Iris pigment epithelial cell (primary cell): ENCODE data around the gene NAT9.

ENCODE experiments used
- DNase-seq: peaks from one replicate; pipeline ENCODE4 v3.0.0-alpha.2; 2011; ENCODE audit warnings: low read depth

Gene NAT9

GRCh38 chr17:74805591-74805991 lies 29.4 kb upstream of the NAT9 start:
- DNase-seq: no peak

- DNase-seq: no peak
These were observed 28.5 kb upstream of the NAT9 start for GRCh38 chr17:74804683-74805082.

GRCh38 chr17:74803971-74804370 lies 27.8 kb upstream of the NAT9 start:
- no peak for DNase-seq

GRCh38 chr17:74803388-74803930 lies 27.3 kb upstream of the NAT9 start:
- DNase-seq: no peak

- no peak for DNase-seq
These were observed 25.8 kb upstream of the NAT9 start for GRCh38 chr17:74801896-74802295.

- DNase-seq: no peak
These were observed 24.4 kb upstream of the NAT9 start for GRCh38 chr17:74800531-74800930.

- DNase-seq: no peak
These were observed 23.0 kb upstream of the NAT9 start for GRCh38 chr17:74799097-74799496.

- DNase-seq: peak; percentile 15
These were observed 22.1 kb upstream of the NAT9 start for GRCh38 chr17:74798239-74798707.

GRCh38 chr17:74797824-74798223 lies 21.7 kb upstream of the NAT9 start:
- no peak for DNase-seq

GRCh38 chr17:74796866-74797265 lies 20.7 kb upstream of the NAT9 start:
- DNase-seq: no peak

GRCh38 chr17:74796211-74796610 lies 20.1 kb upstream of the NAT9 start:
- DNase-seq: no peak

- no peak for DNase-seq
These were observed 19.3 kb upstream of the NAT9 start for GRCh38 chr17:74795327-74796020.

- no peak for DNase-seq
These were observed 16.5 kb upstream of the NAT9 start for GRCh38 chr17:74792586-74793105.

- DNase-seq: no peak
These were observed 14.3 kb upstream of the NAT9 start for GRCh38 chr17:74790161-74791058.

GRCh38 chr17:74786431-74787055 lies 10.4 kb upstream of the NAT9 start:
- no peak for DNase-seq

- DNase-seq: no peak
These were observed 9.8 kb upstream of the NAT9 start for GRCh38 chr17:74785981-74786360.

GRCh38 chr17:74785096-74785980 lies 9.2 kb upstream of the NAT9 start:
- no peak for DNase-seq

- no peak for DNase-seq
These were observed 8.1 kb upstream of the NAT9 start for GRCh38 chr17:74784125-74784810.

- DNase-seq: no peak
These were observed 6.4 kb upstream of the NAT9 start for GRCh38 chr17:74782571-74782970.

GRCh38 chr17:74780443-74781238 lies 4.5 kb upstream of the NAT9 start:
- peak; percentile 25 for DNase-seq
